ENCODE data around the gene TGFBR3.
A peak's percentile ranks its signal among the peaks of the same experiment; 100 is the strongest.

The TGFBR3 gene

DNA sequence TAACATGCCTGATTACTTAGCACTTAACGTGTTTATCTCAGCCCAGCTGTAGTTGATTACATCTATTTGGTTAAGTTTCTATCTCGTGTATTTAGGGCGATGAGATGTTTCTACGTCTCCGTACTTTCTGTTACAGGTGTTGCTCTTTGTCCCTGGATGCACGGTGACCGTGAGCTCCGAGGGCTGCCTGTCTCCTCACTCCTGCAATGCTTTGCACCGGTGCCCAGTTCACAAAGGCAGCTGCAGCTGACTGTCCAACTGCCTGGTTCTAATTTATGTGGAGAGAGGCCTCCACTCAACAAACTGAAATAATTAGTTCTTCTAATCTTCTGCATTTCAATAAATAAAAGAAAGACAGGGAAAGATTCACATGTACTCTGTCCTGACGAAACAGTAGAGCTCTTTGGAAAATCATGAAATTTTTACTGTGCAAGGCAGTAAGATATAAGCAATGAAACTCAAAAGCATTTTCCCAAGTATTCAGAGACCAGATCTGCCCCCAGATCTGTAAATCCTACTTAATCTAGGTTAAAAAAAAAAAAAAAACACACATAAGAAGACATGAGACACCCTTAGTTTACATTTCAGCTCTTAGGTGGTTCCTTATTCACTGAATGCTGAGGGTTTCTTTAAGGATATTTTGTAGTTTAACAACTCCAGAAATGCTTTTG, 108.2 kb downstream of the TGFBR3 start:
- no peak for DNase-seq (ENCODE audit: low spot score)

DNA sequence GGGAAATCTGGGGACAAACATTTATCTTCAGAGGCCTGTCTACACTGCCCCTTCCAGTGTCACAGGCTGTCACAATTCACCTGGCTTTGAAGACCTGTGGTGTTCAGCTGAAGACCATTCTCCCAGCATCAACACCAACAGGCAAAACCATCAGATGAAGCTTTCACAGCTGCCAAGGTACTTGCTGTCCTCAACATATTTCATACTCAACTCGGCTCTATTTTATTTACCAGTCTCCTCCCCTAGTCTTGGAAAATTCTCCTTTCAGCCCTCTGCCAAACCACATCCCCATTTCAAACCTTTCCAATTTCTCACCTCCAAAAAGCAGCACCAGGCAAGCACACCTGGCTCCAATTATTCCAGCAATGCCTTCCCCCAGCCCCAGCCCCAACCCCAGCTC, 108.8 kb downstream of the TGFBR3 start:
- DNase-seq (ENCODE audit: low spot score): no peak

GRCh38 chr1:91776068-91776794, 109.7 kb downstream of the TGFBR3 start:
- DNase-seq (ENCODE audit: low spot score): no peak

- DNase-seq (ENCODE audit: low spot score): no peak
These were observed 110.7 kb downstream of the TGFBR3 start for GRCh38 chr1:91775227-91775626.

GRCh38 chr1:91774520-91775203, 111.3 kb downstream of the TGFBR3 start:
- no peak for DNase-seq (ENCODE audit: low spot score)

DNA sequence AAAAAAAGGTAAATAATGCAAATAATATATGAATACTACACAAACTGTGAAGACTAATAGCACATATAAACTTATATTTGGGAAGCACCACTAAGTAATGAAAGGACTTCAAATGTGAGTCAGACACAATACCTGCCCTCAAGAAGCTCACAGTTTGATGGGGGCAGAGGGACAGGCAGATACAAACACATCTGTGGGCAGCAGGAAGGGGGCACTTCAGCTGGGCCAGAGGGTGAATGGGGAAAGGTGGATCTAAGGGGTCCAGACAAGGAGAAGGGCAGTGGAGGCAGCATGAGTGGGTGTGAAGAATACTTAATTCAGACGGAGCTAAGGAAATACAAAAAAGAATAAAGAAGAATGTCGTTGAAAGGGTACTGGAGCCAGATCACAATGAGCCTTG, 114.2 kb downstream of the TGFBR3 start:
- DNase-seq (ENCODE audit: low spot score): no peak

DNA sequence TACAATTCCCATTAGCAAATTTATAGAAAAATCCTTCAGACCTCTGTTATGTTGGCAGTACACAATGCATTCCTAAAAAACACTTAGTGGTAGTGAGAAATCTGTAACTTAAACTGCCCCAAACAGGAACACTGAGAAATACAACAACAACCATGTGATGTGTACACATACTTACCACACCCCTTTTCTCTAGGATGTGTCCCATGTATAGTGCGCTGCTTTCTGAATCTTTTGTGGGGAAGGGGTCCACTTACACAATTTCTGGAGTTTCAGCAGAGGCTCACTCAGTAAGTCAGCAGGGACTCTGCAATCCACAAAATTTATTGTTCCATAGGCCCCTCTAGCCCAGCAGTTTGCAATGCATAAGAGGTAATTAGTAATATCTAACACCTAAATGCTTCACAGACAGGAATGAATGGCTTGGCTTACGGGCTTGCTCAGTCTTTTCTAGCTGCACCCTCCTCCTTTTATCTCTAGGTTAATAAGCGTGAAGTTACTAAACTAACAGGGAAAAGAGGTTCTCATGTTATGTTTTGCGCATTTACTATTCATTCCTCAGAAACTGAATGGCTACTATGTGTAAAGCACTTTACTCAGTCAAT, 115.2 kb downstream of the TGFBR3 start:
- DNase-seq (ENCODE audit: low spot score): no peak

- no peak for DNase-seq (ENCODE audit: low spot score)
These were observed 116.2 kb downstream of the TGFBR3 start for GRCh38 chr1:91769742-91770141.

DNA sequence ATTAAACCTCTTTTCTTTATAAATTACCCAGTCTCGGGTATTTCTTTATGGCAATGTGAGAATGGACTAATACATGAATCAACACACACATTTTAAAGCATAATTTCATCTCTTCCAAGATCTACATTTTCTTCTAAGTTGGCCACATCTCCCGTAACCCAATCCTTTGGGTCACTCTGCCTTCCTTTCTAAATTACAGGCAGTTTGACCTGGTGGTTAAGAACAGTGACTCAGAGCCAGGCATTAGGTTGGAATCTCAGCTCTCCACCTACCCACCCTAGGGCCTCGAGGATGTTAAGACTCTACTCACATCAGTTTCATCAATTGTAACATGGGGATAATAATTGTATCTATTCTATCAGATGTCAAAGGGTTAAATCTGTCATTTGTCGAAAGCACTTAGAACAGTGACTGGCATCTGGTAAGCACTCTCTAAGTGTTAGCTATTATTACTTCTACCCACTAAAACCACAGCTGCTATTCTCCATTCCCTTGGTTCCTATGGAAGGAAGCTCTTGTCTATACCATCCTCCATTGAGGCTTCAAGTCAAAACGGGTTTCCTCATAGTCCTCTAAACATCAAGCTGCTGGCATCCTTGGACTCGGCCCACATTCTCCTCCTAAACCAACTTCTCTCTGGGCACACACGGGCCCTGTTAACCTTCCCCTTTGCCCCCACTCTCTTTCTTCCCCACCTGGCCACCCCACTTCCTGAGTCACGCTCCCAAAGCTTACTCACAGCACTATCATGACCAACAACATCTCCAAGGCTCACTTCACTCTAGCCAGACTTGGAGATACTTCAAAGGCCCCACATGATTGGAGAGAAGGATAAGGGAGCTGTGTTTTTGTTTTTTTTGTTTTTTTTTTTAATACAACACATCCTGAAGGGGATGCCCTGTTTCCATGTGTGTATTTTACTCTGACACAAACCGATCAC, 116.9 kb downstream of the TGFBR3 start:
- DNase-seq (ENCODE audit: low spot score): no peak

DNA sequence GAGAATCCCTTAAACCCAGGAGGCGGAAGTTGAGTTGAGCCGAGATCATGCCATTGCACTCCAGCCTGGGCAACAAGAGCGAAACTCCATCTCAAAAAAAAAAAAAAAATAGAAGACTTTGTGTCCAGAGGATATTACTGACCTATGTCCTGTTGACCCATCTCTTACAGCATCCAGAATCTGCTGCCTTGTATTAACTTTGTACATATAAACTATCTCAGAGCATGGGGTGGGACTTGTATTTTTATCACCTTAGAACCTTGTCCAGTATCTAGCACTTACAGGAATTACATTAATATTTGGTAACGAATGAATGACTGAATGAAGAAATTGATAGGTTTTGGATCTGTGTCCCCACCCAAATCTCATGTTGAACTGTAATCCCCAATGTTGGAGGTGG, 117.8 kb downstream of the TGFBR3 start:
- no peak for DNase-seq (ENCODE audit: low spot score)

DNA sequence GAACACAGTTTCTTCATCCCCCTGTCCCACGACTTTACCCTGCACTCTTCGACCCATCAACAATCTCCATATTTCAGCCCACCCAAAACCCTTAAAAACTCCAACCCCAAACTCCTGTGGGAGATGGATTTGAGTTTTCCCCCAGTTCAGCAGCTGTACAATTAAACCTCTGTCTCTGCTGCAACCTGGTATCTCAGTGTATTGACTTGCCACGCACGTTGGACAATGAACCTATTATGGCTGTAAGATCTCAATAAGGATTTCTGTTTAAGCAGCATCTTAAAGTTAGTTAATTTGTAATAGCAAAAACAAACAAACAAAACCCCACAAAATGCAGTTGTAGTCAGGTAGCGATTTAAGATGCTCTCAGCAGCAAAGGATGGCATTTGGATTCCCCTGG, 119.1 kb downstream of the TGFBR3 start:
- DNase-seq (ENCODE audit: low spot score): no peak

DNA sequence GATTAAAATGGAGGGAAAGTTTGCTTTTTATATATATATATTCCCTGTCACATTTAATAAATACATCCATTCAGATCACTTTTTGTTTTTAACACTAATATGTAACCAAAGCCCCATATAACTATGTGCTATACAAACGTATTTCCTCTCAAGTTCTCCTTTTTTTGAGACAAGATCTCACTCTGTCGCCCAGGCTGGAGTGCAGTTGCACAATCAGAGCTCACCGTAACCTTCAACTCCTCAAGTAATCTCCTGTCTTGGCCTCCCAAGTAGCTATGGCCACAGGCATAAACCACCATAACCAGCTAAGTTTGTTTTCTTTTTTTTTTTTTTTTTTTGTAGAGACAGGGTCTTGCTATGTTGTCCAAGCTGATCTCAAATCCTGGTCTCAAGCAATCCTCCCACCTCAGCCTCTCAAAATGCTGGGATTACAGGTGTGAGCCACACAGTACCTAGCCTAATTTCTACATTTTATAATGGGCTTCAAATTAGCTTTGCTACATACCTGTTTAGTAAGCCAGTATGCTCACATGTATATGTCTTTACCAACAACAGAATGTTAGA, 120.0 kb downstream of the TGFBR3 start:
- DNase-seq (ENCODE audit: low spot score): no peak

DNA sequence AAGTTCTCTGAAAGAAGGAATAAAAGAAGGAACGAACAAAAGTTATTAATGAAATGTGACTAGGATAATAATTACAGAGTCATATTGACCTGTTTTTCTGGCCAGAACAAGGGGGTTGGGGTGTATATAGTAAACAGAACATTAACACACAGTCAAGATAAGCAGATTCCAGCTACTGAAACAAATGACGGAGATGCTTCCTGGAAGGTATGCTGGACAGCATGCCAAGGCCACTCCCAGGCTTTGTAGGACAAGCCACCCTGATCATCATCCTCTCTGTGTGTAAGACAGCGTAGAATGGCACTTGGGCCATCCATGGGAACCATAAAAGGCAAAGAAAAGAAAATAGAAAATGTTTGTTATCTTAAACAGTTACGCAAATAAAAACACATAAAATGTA, 120.7 kb downstream of the TGFBR3 start:
- DNase-seq (ENCODE audit: low spot score): no peak

GRCh38 chr1:91764471-91765115, 121.4 kb downstream of the TGFBR3 start:
- no peak for DNase-seq (ENCODE audit: low spot score)

GRCh38 chr1:91763252-91763651, 122.7 kb downstream of the TGFBR3 start:
- no peak for DNase-seq (ENCODE audit: low spot score)

DNA sequence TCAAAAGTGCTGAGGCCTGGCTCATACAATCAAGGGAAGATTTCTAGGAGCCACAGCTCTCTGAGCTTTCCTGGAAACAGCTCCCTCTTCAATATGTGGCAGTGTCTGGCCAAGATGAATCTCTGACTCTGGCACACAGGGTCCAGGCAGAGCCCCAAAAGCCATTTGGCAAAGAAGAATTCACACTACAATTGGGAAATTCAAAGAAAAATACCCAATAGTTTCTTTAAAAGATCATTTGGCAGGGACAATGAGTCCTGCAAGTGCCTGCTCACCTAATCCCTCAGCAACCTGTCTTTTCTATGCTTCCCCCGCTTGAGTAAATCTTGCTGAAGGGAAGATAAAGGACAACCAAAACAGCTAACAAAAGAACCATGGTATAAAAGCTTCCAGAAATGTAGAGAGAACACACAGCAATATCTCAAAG, 124.6 kb downstream of the TGFBR3 start:
- DNase-seq (ENCODE audit: low spot score): peak; percentile 42

- DNase-seq (ENCODE audit: low spot score): no peak
These were observed 125.4 kb downstream of the TGFBR3 start for GRCh38 chr1:91760512-91760911.

DNA sequence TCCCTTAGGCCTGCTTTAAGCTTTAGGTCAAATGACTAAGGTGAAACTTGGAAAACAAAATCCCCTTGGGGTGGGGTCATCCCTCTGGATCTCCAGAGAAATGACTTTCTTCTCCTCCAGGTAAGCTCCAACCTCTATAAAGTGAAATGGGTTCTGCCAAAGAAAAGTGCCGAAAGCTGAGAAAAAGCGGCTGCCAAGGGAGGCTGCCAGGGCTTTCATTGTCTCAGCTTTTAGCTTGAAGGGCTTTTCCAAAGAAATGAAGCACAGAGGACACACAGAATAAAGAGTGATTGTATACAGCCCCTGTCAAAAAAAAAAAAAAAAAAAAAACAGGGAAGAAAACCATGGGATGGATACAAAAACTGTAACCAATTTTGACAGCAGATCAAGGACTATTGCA, 126.9 kb downstream of the TGFBR3 start:
- no peak for DNase-seq (ENCODE audit: low spot score)

GRCh38 chr1:91757763-91758460, 128.0 kb downstream of the TGFBR3 start:
- no peak for DNase-seq (ENCODE audit: low spot score)

GRCh38 chr1:91755702-91756287, 130.2 kb downstream of the TGFBR3 start:
- no peak for DNase-seq (ENCODE audit: low spot score)
